Kidney (tissue), 14 donors: Measurements from ENCODE around the gene IRAK2. TPM values are rescaled to one million over a fixed set of nuclear protein-coding genes. Genes with fewer than 3 reads are reported as not detected.

Source experiments
- DNase-seq, 5 donors: peaks; one replicate each; pipeline ENCODE4 v3.0.0-alpha.2; 2013 to 2020
- FAIRE-seq: peaks from 2 replicates; lab custom pipeline; 2012; peaks lifted over from hg19 to GRCh38; lab: Jason Lieb, UNC
- H3K27ac ChIP-seq, 2 donors: one replicate each; pipeline ENCODE4 v1.7.0; 2013; ENCODE audit warnings: low read depth in 2 of 2, low read length in 2 of 2, inconsistent platforms in 1 of 2
- H3K27me3 ChIP-seq: one replicate; pipeline ENCODE4 v1.7.1; 2013; ENCODE audit warnings: low read length, inconsistent platforms; ENCODE audit not compliant: control insufficient read depth, insufficient read depth
- H3K36me3 ChIP-seq, 3 donors: one replicate each; pipeline versions ENCODE4 v1.7.0 to v1.7.1; 2013; ENCODE audit warnings: low read length in 3 of 3, control low read depth in 1 of 3, inconsistent platforms in 1 of 3; ENCODE audit not compliant: insufficient read depth in 3 of 3, control insufficient read depth in 2 of 3
- H3K4me1 ChIP-seq, 3 donors: one replicate each; pipeline versions ENCODE4 v1.7.0 to v1.7.1; 2013; ENCODE audit warnings: low read length in 3 of 3, inconsistent platforms in 1 of 3, low read depth in 1 of 3; ENCODE audit not compliant: control insufficient read depth in 2 of 3, insufficient read depth in 2 of 3
- H3K4me3 ChIP-seq, 3 donors: one replicate each; pipeline versions ENCODE4 v1.7.0 to v1.8.1; 2013; ENCODE audit warnings: low read length in 3 of 3, control low read depth in 1 of 3, inconsistent platforms in 1 of 3
- H3K9ac ChIP-seq, 3 donors: one replicate each; pipeline versions ENCODE4 v1.7.0 to v1.7.1; 2013; ENCODE audit warnings: low read length in 3 of 3, control low read depth in 1 of 3, inconsistent platforms in 1 of 3
- H3K9me3 ChIP-seq, 3 donors: one replicate each; pipeline versions ENCODE4 v1.7.0 to v1.7.1; 2013; ENCODE audit warnings: low read length in 3 of 3, control low read depth in 1 of 3, inconsistent platforms in 1 of 3; ENCODE audit not compliant: control insufficient read depth in 2 of 3, insufficient read depth in 1 of 3
- intact Hi-C: fragments of 100-400 bp; cut with DNase I; formaldehyde crosslinking; loops from one replicate; pipeline ENCODE4 v1.11.1; 2022
- polyA plus RNA-seq: library from polyadenylated mRNA; stranded (reverse); fragments of 350-450 nt; fragmentation: Illumina TruSeq; extraction: RNeasy Lipid Tissue Mini Kit (QIAGEN cat#74804); gene quantifications from one replicate; pipeline ENCODE4 v1.2.3, GENCODE V29; 2014; ENCODE audit warnings: low read depth, low replicate concordance; ENCODE audit not compliant: insufficient read depth
- total RNA-seq: library from RNA; stranded (reverse); fragmentation: NEBNext Ultra II Directional; extraction: Animal tissue kit (Norgen Biotek cat#: 25700); gene quantifications from one replicate; pipeline ENCODE4 v1.2.1, GENCODE V29; 2021
- TF ChIP-seq, protein P1 (sequence below): IDR thresholded peaks from 3 replicates; pipeline ENCODE4 v1.5.1; 2012; ENCODE audit warnings: mild to moderate bottlenecking, moderate library complexity, borderline replicate concordance; ENCODE audit not compliant: insufficient read depth; ENCODE audit errors: extremely low read depth
- donor health status: control.
- donor health status: control.
- donor health status: control.
- donor health status: control.
- donor health status: control.
- donor health status: DM: yes; HTN: yes; CAD: no.
- donor health status: Normal renal cell carcinoma (clear cell type).

The IRAK2 gene
- total and polyA plus RNA-seq, 2 donors from 2014 or later: 1.2 to 8.9 TPM

DNA sequence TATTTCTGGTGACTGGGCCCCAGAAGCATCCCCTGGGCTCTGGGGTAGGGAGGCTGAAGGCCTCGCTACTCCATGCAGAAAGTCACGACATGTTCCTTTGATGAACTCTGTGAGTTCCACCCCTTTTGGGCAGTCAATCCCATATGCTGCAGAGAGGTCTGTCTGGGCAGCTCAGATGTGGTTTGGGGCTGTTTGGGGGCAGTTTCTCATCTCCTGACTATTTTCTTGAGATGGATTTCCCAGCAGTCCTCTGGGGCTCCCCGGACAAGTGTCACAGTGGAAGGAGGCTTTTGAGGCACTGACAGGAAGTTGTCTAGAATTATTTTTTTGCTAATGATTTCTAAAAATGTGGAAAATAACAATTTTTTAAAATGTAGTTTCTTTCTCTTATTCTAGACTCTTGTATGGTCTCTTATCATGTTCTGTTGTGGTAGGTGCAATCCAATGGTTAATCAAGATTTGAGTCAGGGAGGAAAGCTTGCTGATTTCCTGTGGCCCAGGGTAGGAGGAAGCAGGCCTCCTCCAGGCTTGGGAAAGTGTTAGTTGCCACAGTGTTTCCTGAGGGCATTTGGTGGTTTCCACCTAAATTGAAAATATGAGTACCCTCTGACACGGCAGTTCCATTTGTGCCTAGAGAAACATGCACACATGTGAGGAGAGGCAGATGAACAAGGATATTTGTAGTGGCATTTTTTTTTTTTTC, 63.7 kb downstream of the IRAK2 start:
- no peak overlapping the region for H3K27ac ChIP-seq

DNA sequence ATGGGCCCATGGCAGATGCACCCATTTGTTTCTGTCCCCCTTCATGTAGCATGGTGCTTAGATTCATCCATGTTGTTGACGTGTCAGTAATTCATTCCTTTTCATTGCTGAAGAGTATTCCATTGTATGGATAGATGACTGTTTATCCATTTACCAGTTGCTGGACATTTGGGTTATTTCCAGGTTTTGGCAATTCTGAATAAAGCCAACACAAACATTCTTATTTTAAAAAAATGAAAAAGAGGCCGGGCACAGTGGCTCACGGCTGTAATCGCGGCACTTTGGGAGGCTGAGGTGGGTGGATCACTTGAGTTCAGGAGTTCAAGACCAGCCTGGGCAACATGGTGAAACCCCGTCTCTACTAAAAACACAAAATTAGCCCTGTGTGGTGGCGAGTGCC, 64.9 kb downstream of the IRAK2 start:
- Histone ChIP-seq H3K4me3 (no peak overlapping the region), H3K9ac (no peak overlapping the region), H3K36me3 (no peaks in the 10 kb centered on the region), H3K4me1 (peaks cover 0 to 8% (median 0%) of the 10 kb centered on the region in 3 donors), H3K9me3 (no peaks in the 10 kb centered on the region), H3K27me3 (no peaks in the 10 kb centered on the region), H3K27ac (no peak overlapping the region)
- TF ChIP-seq, protein P1, sequence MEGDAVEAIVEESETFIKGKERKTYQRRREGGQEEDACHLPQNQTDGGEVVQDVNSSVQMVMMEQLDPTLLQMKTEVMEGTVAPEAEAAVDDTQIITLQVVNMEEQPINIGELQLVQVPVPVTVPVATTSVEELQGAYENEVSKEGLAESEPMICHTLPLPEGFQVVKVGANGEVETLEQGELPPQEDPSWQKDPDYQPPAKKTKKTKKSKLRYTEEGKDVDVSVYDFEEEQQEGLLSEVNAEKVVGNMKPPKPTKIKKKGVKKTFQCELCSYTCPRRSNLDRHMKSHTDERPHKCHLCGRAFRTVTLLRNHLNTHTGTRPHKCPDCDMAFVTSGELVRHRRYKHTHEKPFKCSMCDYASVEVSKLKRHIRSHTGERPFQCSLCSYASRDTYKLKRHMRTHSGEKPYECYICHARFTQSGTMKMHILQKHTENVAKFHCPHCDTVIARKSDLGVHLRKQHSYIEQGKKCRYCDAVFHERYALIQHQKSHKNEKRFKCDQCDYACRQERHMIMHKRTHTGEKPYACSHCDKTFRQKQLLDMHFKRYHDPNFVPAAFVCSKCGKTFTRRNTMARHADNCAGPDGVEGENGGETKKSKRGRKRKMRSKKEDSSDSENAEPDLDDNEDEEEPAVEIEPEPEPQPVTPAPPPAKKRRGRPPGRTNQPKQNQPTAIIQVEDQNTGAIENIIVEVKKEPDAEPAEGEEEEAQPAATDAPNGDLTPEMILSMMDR: no peak
- FAIRE-seq (no peak), DNase-seq (no peak)
- intact Hi-C loops: no loop called here

More for the DNA sequence above, 63.7 kb downstream of the IRAK2 start:
- Histone ChIP-seq H3K36me3 (peaks cover 0 to under 1% (median 0%) of the 10 kb centered on the region in 3 donors), H3K27me3 (no peaks in the 10 kb centered on the region), H3K4me1 (peaks cover 0 to 8% (median 0%) of the 10 kb centered on the region in 3 donors), H3K4me3 (no peak overlapping the region), H3K9ac (no peak overlapping the region), H3K9me3 (no peaks in the 10 kb centered on the region)
- intact Hi-C loops: no loop called here
- no peak for FAIRE-seq
- TF ChIP-seq, protein P1: no peak
- DNase-seq: no peak

DNA sequence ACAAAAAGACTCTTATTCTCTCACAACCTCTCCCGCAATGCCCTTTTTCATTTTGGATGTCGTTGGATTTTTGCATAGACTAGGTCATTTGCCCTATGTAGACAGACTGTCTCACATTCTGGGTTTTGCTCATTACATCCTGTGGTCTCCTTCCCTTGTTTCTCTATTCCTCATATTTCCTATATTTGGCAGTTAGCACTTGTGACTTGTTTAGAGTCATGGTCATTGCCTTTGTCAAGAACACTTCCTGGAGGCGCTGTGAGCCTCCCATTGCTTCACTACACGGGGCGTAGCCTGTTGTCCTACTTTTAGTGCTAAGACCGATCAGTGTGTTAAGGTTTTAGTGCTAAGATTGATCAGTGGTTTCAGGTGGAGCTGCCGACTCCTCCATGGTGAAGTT, 67.4 kb downstream of the IRAK2 start:
- no peak overlapping the region for H3K27ac ChIP-seq
- H3K4me1 ChIP-seq: no peaks in the 10 kb centered on the region
- no peak for FAIRE-seq
- H3K9me3 ChIP-seq: no peaks in the 10 kb centered on the region
- intact Hi-C loops: no loop called here
- H3K36me3 ChIP-seq: no peaks in the 10 kb centered on the region
- H3K4me3 ChIP-seq: no peak overlapping the region
- TF ChIP-seq, protein P1: no peak
- DNase-seq: no peak
- no peak overlapping the region for H3K9ac ChIP-seq
- no peaks in the 10 kb centered on the region for H3K27me3 ChIP-seq
